ENCODE results near the gene LANCL2. TPM values are rescaled to one million over a fixed set of nuclear protein-coding genes. Genes with fewer than 3 reads are reported as not detected.

Gene LANCL2
- total RNA-seq, 4 donors from 2014 or later = 16.9 to 59.3 (median 34.5) TPM

DNA sequence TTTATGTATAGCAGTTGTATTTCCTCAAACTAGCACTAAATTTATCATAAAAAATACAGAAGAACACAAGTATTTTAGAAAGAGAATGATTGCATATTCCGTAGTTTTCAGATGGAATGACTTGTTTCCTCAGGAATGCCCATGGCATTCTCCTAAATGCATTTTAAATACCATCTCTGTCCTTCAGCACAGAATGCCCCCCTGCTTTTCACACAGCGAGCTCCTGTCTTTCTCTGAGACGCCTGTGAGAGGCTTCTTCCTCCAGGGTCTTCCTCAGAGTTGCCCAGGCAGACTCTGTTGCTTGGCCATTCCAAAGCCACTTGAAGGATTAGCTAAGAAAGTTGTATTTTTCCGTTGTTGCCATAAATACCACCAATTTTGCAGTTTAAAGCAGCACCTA, 10.1 kb downstream of the LANCL2 start:
- no peak for TF ChIP-seq POLR2A (IDR thresholded peaks at IDR 0.05)
- TF ChIP-seq, protein P1, sequence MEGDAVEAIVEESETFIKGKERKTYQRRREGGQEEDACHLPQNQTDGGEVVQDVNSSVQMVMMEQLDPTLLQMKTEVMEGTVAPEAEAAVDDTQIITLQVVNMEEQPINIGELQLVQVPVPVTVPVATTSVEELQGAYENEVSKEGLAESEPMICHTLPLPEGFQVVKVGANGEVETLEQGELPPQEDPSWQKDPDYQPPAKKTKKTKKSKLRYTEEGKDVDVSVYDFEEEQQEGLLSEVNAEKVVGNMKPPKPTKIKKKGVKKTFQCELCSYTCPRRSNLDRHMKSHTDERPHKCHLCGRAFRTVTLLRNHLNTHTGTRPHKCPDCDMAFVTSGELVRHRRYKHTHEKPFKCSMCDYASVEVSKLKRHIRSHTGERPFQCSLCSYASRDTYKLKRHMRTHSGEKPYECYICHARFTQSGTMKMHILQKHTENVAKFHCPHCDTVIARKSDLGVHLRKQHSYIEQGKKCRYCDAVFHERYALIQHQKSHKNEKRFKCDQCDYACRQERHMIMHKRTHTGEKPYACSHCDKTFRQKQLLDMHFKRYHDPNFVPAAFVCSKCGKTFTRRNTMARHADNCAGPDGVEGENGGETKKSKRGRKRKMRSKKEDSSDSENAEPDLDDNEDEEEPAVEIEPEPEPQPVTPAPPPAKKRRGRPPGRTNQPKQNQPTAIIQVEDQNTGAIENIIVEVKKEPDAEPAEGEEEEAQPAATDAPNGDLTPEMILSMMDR (IDR thresholded peaks at IDR 0.05) = no peak
- no peak for DNase-seq
- H3K27ac ChIP-seq = no peak overlapping the region
- no peaks in the 10 kb centered on the region for H3K36me3 ChIP-seq
- no peaks in the 10 kb centered on the region for H3K27me3 ChIP-seq
- H3K9me3 ChIP-seq = no peaks in the 10 kb centered on the region
- H3K4me3 ChIP-seq = no peak overlapping the region
- no peaks in the 10 kb centered on the region for H3K4me1 ChIP-seq

DNA sequence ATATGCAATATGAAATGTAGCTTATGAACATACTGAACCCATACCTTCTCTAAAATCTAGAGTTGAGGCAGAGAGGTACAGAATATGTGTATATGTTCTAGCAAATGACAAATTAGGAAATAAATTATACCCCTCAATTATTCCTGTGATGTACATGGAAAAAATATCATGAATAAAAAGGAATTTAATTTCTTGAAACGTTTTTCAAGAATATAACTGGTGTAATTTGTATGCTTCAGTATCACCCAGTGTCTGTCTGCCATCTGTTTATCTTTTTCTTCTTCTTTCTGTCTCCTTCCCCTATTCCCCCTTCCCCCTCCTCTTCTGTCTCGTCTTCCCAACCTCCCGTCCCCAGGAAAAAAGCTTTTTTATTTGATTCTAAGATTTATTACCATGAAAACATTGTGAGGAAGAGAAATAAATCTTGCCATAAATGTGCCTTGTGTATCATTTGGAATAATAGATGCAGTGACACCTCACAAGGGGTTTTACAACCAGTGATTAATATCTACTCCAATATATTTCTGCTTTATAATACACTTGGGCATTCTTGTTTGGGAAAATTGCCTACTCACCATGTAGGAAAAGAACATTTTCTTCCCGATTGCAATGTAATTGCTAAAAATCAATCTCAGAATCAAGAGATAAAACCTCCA, 12.2 kb downstream of the LANCL2 start:
- no peaks in the 10 kb centered on the region for H3K9me3 ChIP-seq
- no peaks in the 10 kb centered on the region for H3K27me3 ChIP-seq
- H3K36me3 ChIP-seq = no peaks in the 10 kb centered on the region
- no peak for DNase-seq
- no peak overlapping the region for H3K27ac ChIP-seq
- no peak overlapping the region for H3K4me3 ChIP-seq
- TF ChIP-seq POLR2A (IDR thresholded peaks at IDR 0.05) = no peak
- TF ChIP-seq, protein P1 (IDR thresholded peaks at IDR 0.05) = no peak
- H3K4me1 ChIP-seq = no peaks in the 10 kb centered on the region

DNA sequence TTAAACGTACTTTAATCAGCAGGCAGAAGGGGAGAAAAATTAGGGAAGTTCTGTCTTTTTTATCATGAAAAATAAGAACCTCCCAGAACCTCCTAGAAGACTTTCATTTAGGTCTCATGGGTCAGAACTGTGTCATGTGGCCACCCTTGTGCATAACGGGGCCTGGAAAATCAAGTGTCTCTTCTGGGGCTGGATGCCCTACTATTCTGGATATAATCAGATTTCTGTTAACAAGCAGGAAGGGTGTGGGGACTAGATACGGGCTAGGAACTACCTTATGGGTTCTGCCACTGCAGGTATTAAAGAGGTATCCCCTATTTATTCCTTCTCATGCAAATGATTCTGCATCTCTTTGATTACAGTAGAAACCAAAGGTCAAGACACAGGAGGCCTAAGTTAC, 14.1 kb downstream of the LANCL2 start:
- Histone ChIP-seq H3K4me1 (no peaks in the 10 kb centered on the region), H3K27ac (no peak overlapping the region), H3K36me3 (no peaks in the 10 kb centered on the region), H3K4me3 (no peak overlapping the region), H3K9me3 (no peaks in the 10 kb centered on the region), H3K27me3 (no peaks in the 10 kb centered on the region)
- TF ChIP-seq, protein P1 (IDR thresholded peaks at IDR 0.05) = no peak
- TF ChIP-seq POLR2A (IDR thresholded peaks at IDR 0.05) = no peak
- DNase-seq = no peak

DNA sequence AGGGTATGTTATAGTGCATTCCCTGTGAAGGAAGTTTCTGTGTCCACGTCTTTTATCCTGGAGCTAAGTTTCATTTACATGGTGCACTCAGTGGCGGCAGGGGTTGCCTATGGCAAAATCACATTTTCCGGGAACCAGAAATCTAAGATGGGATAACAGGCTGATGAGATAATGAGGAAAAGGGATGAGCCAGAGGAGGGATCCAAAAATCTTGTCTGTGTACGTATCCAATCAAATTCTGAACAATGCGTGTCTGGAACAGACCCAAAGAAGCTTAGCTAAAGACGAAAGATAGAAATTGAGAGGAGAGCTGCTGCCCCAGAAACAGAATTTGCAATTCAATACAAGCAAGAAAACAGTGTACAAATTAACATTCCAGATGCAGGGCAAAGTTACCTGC, 16.1 kb downstream of the LANCL2 start:
- no peak for TF ChIP-seq POLR2A (IDR thresholded peaks at IDR 0.05)
- TF ChIP-seq, protein P1 (IDR thresholded peaks at IDR 0.05) = no peak
- no peak overlapping the region for H3K4me3 ChIP-seq
- no peak for DNase-seq
- no peaks in the 10 kb centered on the region for H3K27me3 ChIP-seq
- no peak overlapping the region for H3K27ac ChIP-seq
- H3K4me1 ChIP-seq = no peaks in the 10 kb centered on the region
- H3K9me3 ChIP-seq = peaks cover 0 to 6% (median under 1%) of the 10 kb centered on the region in 4 donors
- H3K36me3 ChIP-seq = no peaks in the 10 kb centered on the region

DNA sequence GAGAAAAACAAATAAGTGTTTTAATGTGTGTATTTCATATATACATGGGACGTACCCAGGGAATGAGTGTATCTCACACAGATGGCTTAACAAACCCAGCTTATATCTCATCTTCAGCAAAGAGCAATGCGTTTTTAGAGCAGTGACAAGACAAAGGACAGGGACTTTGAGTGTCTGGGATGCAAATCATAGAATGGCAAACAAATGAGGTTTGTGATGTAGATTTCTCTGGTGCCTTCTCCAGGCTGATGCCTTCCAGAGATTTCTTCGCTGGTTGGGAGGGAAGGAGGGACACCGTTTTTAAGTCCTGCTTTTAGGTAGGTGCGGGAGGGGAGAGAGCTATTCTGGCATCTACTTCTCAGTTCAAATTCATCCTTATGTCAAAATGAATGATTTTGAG, 16.6 kb downstream of the LANCL2 start:
- Histone ChIP-seq H3K27ac (no peak overlapping the region), H3K36me3 (no peaks in the 10 kb centered on the region), H3K4me1 (no peaks in the 10 kb centered on the region), H3K27me3 (no peaks in the 10 kb centered on the region), H3K4me3 (no peak overlapping the region), H3K9me3 (peaks cover 0 to 8% (median 3%) of the 10 kb centered on the region in 4 donors)
- no peak for TF ChIP-seq POLR2A (IDR thresholded peaks at IDR 0.05)
- TF ChIP-seq, protein P1 (IDR thresholded peaks at IDR 0.05) = no peak
- DNase-seq = no peak
